Measurements from ENCODE around the gene SCUBE1.

DNA sequence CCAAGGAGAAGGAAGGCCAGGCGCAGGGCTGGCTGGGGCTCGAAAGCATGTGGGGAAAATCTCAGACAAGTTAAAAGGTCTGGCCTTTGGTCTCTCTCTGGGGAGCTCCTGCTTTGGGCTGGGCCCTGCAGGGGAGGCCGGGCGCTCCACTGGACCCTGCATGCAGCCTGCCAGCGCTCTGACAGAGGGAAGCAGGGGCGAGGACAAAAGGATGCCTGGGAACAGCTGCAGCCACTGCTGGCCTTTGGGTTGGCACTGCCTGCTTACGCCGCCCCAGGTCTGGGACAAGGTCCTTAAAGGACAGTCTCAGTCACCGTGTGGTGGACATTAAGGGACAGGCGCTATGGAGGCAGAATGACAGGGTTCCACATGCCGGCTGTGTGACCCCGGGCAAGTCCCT lies 99.8 kb downstream of the SCUBE1 start:
- TF ChIP-seq GATA3 (IDR thresholded peaks at IDR 0.05; ENCODE audit: low read depth, low read length): no peak
- no peak for TF ChIP-seq GATA2 (IDR thresholded peaks at IDR 0.05; ENCODE audit: low read depth, low read length)
